Natural killer cell (primary cell): ENCODE measurements around the gene PLA2G2F. TPM values are rescaled to one million over a fixed set of nuclear protein-coding genes. Genes with fewer than 3 reads are reported as not detected.

ENCODE experiments used
- ATAC-seq, 3 donors: fragments of 150-1000 bp in 2 of 3; fragments of 200-7000 bp in 1 of 3; cut with Tn5 transposase; 1 replicate in 1 of 3; 2 replicates in 2 of 3; pipeline ENCODE4 v1.10.0; 2021; ENCODE audit warnings: mild to moderate bottlenecking in 2 of 3, moderate library complexity in 2 of 3
- DNase-seq, 2 donors: peaks; one replicate each; pipeline versions ENCODE4 v3.0.0 to v3.0.0-alpha.2; 2013 to 2021; ENCODE audit warnings: mixed read lengths in 1 of 2
- H3K27ac ChIP-seq: one replicate; pipeline ENCODE4 v1.5.1; 2013; ENCODE audit warnings: mild to moderate bottlenecking, low read length
- H3K27me3 ChIP-seq: one replicate; pipeline ENCODE4 v1.6.1; 2013; ENCODE audit warnings: low read length; ENCODE audit not compliant: control insufficient read depth, insufficient read depth
- H3K36me3 ChIP-seq: one replicate; pipeline ENCODE4 v1.6.1; 2013; ENCODE audit warnings: low read length; ENCODE audit not compliant: control insufficient read depth, insufficient read depth
- H3K4me1 ChIP-seq: one replicate; pipeline ENCODE4 v1.6.1; 2013; ENCODE audit warnings: low read length; ENCODE audit not compliant: control insufficient read depth, insufficient read depth
- H3K4me3 ChIP-seq: one replicate; pipeline ENCODE4 v1.5.1; 2013; ENCODE audit warnings: low read length
- H3K9me3 ChIP-seq: one replicate; pipeline ENCODE4 v1.6.1; 2013; ENCODE audit warnings: low read length; ENCODE audit not compliant: control insufficient read depth, insufficient read depth
- H3K27ac Mint-ChIP-seq, 2 donors: one replicate each; pipeline ENCODE4 v1.8.0; 2022; ENCODE audit warnings: mild to moderate bottlenecking in 2 of 2, mixed read lengths in 2 of 2, moderate library complexity in 1 of 2
- H3K27me3 Mint-ChIP-seq, 2 donors: one replicate each; pipeline ENCODE4 v1.8.0; 2022; ENCODE audit warnings: low read depth in 2 of 2, mixed read lengths in 2 of 2
- H3K36me3 Mint-ChIP-seq: one replicate; pipeline ENCODE4 v1.8.0; 2022; ENCODE audit warnings: mixed read lengths
- H3K4me1 Mint-ChIP-seq, 2 donors: one replicate each; pipeline ENCODE4 v1.8.0; 2022; ENCODE audit warnings: mixed read lengths in 2 of 2
- H3K4me3 Mint-ChIP-seq: one replicate; pipeline ENCODE4 v1.8.0; 2022; ENCODE audit warnings: mild to moderate bottlenecking, moderate library complexity, mixed read lengths
- H3K9me3 Mint-ChIP-seq, 2 donors: one replicate each; pipeline ENCODE4 v1.8.0; 2022; ENCODE audit warnings: mixed read lengths in 2 of 2
- CTCF ChIP-seq: fragments of 200-600 bp; IDR thresholded peaks from one replicate; pipeline ENCODE4 v1.8.0; 2022; ENCODE audit warnings: antibody characterized with exemption
- WGBS: methylation state at CpG from one replicate; pipeline ENCODE4 v1.1.7; 2013; ENCODE audit warnings: missing lambda C conversion rate; ENCODE audit not compliant: insufficient coverage; 5-methylcytosine and 5-hydroxymethylcytosine counted together
- intact Hi-C: fragments of 100-400 bp; cut with micrococcal nuclease; formaldehyde crosslinking; loops from one replicate; pipeline ENCODE4 v1.14.2; 2022
- total RNA-seq, 4 donors: library from RNA; stranded (reverse); fragments of 120-200 nt in 1 of 4; gene quantifications; one replicate each; pipeline versions ENCODE4 v1.2.3 to v1.2.4, GENCODE V29; 2013 to 2022

PLA2G2F gene
- total RNA-seq, 3 donors from 2014 or later (not counting 1 experiment from before 2014, with no cell fraction given): not detected

- Mint-ChIP-seq H3K4me3 (no peak overlapping the region), H3K9me3 (no peaks in the 10 kb centered on the region), H3K27me3 (peaks cover 17 to 28% of the 10 kb centered on the region in 2 donors), H3K27ac (no peak overlapping the region), H3K36me3 (no peaks in the 10 kb centered on the region), H3K4me1 (no peaks in the 10 kb centered on the region)
- H3K36me3 ChIP-seq: no peaks in the 10 kb centered on the region
- no peak overlapping the region for H3K4me3 ChIP-seq
- no peaks in the 10 kb centered on the region for H3K9me3 ChIP-seq
- intact Hi-C loops: no loop called here
- TF ChIP-seq CTCF: no peak
- ATAC-seq: no peak
- H3K27ac ChIP-seq: no peak overlapping the region
- peaks cover under 1% of the 10 kb centered on the region for H3K4me1 ChIP-seq
- H3K27me3 ChIP-seq: no peaks in the 10 kb centered on the region
- DNase-seq: no peak
- 67% methylated on average over 5 of the region's 5 CpGs for WGBS
Measured at GRCh38 chr1:20095564-20096434, 43.3 kb upstream of the PLA2G2F start.

- Mint-ChIP-seq H3K4me1 (no peaks in the 10 kb centered on the region), H3K36me3 (no peaks in the 10 kb centered on the region), H3K27ac (no peak overlapping the region), H3K4me3 (no peak overlapping the region), H3K9me3 (no peaks in the 10 kb centered on the region), H3K27me3 (peaks cover 13 to 20% of the 10 kb centered on the region in 2 donors)
- Histone ChIP-seq H3K36me3 (no peaks in the 10 kb centered on the region), H3K27ac (no peak overlapping the region), H3K4me1 (peaks cover 4% of the 10 kb centered on the region), H3K27me3 (no peaks in the 10 kb centered on the region), H3K4me3 (no peak overlapping the region), H3K9me3 (no peaks in the 10 kb centered on the region)
- intact Hi-C loops: no loop called here
- ATAC-seq (no peak), DNase-seq (no peak)
- 91% methylated on average over 7 of the region's 7 CpGs for WGBS
- no peak for TF ChIP-seq CTCF
Measured at GRCh38 chr1:20096840-20097447, 42.2 kb upstream of the PLA2G2F start.

- Histone ChIP-seq H3K4me3 (no peak overlapping the region), H3K36me3 (no peaks in the 10 kb centered on the region), H3K27ac (no peak overlapping the region), H3K4me1 (peaks cover 4% of the 10 kb centered on the region), H3K9me3 (no peaks in the 10 kb centered on the region), H3K27me3 (no peaks in the 10 kb centered on the region)
- intact Hi-C loops: no loop called here
- TF ChIP-seq CTCF: no peak
- no peak for ATAC-seq
- Mint-ChIP-seq H3K27me3 (peaks cover 3 to 11% of the 10 kb centered on the region in 2 donors), H3K27ac (no peak overlapping the region), H3K9me3 (no peaks in the 10 kb centered on the region), H3K4me3 (no peak overlapping the region), H3K4me1 (no peaks in the 10 kb centered on the region), H3K36me3 (no peaks in the 10 kb centered on the region)
- WGBS: 62% methylated on average over 3 of the region's 3 CpGs
- DNase-seq: no peak
Measured at GRCh38 chr1:20099533-20099932, 39.6 kb upstream of the PLA2G2F start.
